HL-60 (cell line): ENCODE results near the gene FUT1.

Experiments
- DNase-seq, 2 experiments: peaks; one replicate each; pipeline ENCODE4 v3.0.0-alpha.2; 2010 to 2020; ENCODE audit warnings: low read depth in 1 of 2, low spot score in 1 of 2
- H3K27ac ChIP-seq: fragments of 250-450 bp; sonication (Bioruptor Pico); replicated peaks from 2 replicates; pipeline ENCODE4 v1.5.1; 2020; ENCODE audit warnings: mild to moderate bottlenecking, moderate library complexity
- H3K27me3 ChIP-seq: fragments of 250-450 bp; sonication (Bioruptor Pico); 2 replicates; pipeline ENCODE4 v1.5.1; 2021; ENCODE audit warnings: mild to moderate bottlenecking, moderate library complexity; ENCODE audit not compliant: insufficient read depth, poor library complexity, severe bottlenecking
- H3K4me3 ChIP-seq: replicated peaks from 2 replicates; pipeline ENCODE4 v1.5.1; 2011; ENCODE audit warnings: mild to moderate bottlenecking, control low read depth, low read length; ENCODE audit not compliant: insufficient read depth
- CTCF ChIP-seq: IDR thresholded peaks from one replicate; pipeline ENCODE4 v1.5.1; 2011; ENCODE audit warnings: low read length, control low read depth, inconsistent platforms; ENCODE audit not compliant: insufficient read depth
- GABPA ChIP-seq: IDR thresholded peaks from 2 replicates; pipeline ENCODE4 v1.6.1; 2012; ENCODE audit warnings: low read depth
- POLR2AphosphoS5 ChIP-seq: IDR thresholded peaks from 2 replicates; pipeline ENCODE4 v1.6.1; 2012; ENCODE audit warnings: low read depth
- REST ChIP-seq: IDR thresholded peaks from 2 replicates; pipeline ENCODE4 v1.6.1; 2012; ENCODE audit warnings: low read depth; ENCODE audit not compliant: insufficient replicate concordance
- SPI1 ChIP-seq: IDR thresholded peaks from 2 replicates; pipeline ENCODE4 v1.6.1; 2012; ENCODE audit warnings: low read depth, mild to moderate bottlenecking, borderline replicate concordance

Gene FUT1

GRCh38 chr19:48702701-48703100 lies 49.7 kb downstream of the FUT1 start:
- Histone ChIP-seq H3K4me3 (no peak overlapping the region), H3K27me3 (no peaks in the 10 kb centered on the region), H3K27ac (no peak overlapping the region)
- DNase-seq = no peak
- TF ChIP-seq POLR2AphosphoS5 (no peak), GABPA (no peak), CTCF (no peak), SPI1 (no peak), REST (no peak)

GRCh38 chr19:48698046-48698445 lies 54.4 kb downstream of the FUT1 start:
- Histone ChIP-seq H3K27me3 (peaks cover 12% of the 10 kb centered on the region), H3K27ac (no peak overlapping the region), H3K4me3 (no peak overlapping the region)
- peak in 1 of 2 experiments; percentile 56 for DNase-seq
- no peak for TF ChIP-seq POLR2AphosphoS5
- no peak for TF ChIP-seq REST
- no peak for TF ChIP-seq GABPA
- TF ChIP-seq CTCF = no peak
- TF ChIP-seq SPI1 = no peak
